Common myeloid progenitor, CD34-positive (primary cell): ENCODE data around the gene KLHL29.
"Not testable (repeated sequence)": the region's sequence is repeated elsewhere in the genome, so short reads cannot be mapped to it uniquely, and the experiment has no call there.

Experiments used
- CTCF ChIA-PET: fragments of 350-600 bp; sonication (Branson Sonifier 250); formaldehyde crosslinking; loops from one replicate; lab custom pipeline; 2021; ENCODE audit warnings: antibody characterized with exemption; lab: Charles Lee
- POLR2A ChIA-PET: fragments of 350-600 bp; sonication (Branson Sonifier 250); formaldehyde crosslinking; loops from one replicate; lab custom pipeline; 2021; ENCODE audit warnings: antibody characterized with exemption; lab: Charles Lee
- DNase-seq, 3 donors: peaks; one replicate each; pipeline versions ENCODE4 v3.0.0 to v3.0.0-alpha.2; 2013
- H3K27ac ChIP-seq, 2 experiments: 1 replicate in 1 of 2; 2 replicates in 1 of 2; pipeline ENCODE4 v1.7.0; 2013; ENCODE audit warnings: inconsistent platforms in 2 of 2, low read length in 2 of 2, mild to moderate bottlenecking in 2 of 2, low read depth in 1 of 2, moderate library complexity in 1 of 2; ENCODE audit not compliant: severe bottlenecking in 2 of 2, insufficient read depth in 1 of 2, poor library complexity in 1 of 2
- H3K27me3 ChIP-seq, 5 experiments: replicated peaks in 2 of 5; 1 replicate in 3 of 5; 2 replicates in 2 of 5; pipeline versions ENCODE4 v1.6.1 to v1.7.0; 2013; ENCODE audit warnings: low read length in 4 of 5, mild to moderate bottlenecking in 2 of 5, moderate library complexity in 2 of 5, inconsistent platforms in 1 of 5; ENCODE audit not compliant: insufficient read depth in 5 of 5, control insufficient read depth in 4 of 5
- H3K36me3 ChIP-seq, 4 experiments: 1 replicate in 2 of 4; 2 replicates in 2 of 4; pipeline versions ENCODE4 v1.6.1 to v1.7.0; 2013; ENCODE audit warnings: low read length in 3 of 4, control low read depth in 1 of 4, mild to moderate bottlenecking in 1 of 4; ENCODE audit not compliant: control insufficient read depth in 4 of 4, insufficient read depth in 4 of 4
- H3K4me1 ChIP-seq, 4 experiments: 1 replicate in 3 of 4; 2 replicates in 1 of 4; pipeline versions ENCODE4 v1.6.1 to v1.7.1; 2013; ENCODE audit warnings: low read length in 3 of 4, mild to moderate bottlenecking in 3 of 4, control low read depth in 1 of 4, inconsistent platforms in 1 of 4, moderate library complexity in 1 of 4; ENCODE audit not compliant: control insufficient read depth in 4 of 4, insufficient read depth in 4 of 4; ENCODE audit errors: control extremely low read depth in 1 of 4
- H3K4me3 ChIP-seq, 7 experiments: 1 replicate in 4 of 7; 2 replicates in 3 of 7; pipeline versions ENCODE4 v1.5.1 to v1.7.0; 2013; ENCODE audit warnings: mild to moderate bottlenecking in 7 of 7, low read length in 6 of 7, moderate library complexity in 6 of 7, inconsistent platforms in 2 of 7, low read depth in 2 of 7, control low read depth in 1 of 7; ENCODE audit not compliant: insufficient read depth in 4 of 7, control insufficient read depth in 1 of 7; ENCODE audit errors: extremely low read depth in 1 of 7
- H3K9me3 ChIP-seq, 5 experiments: 1 replicate in 4 of 5; 2 replicates in 1 of 5; pipeline versions ENCODE4 v1.6.1 to v1.7.1; 2013; ENCODE audit warnings: low read length in 4 of 5, mild to moderate bottlenecking in 2 of 5, inconsistent platforms in 1 of 5, low read depth in 1 of 5, moderate library complexity in 1 of 5; ENCODE audit not compliant: control insufficient read depth in 4 of 5, insufficient read depth in 2 of 5; ENCODE audit errors: control extremely low read depth in 1 of 5
- WGBS: methylation state at CpG from one replicate; pipeline ENCODE4 v1.1.5; 2013; ENCODE audit not compliant: insufficient coverage; 5-methylcytosine and 5-hydroxymethylcytosine counted together

Gene KLHL29

GRCh38 chr2:23348093-23348481 lies 36.9 kb upstream of the KLHL29 start:
- H3K9me3 ChIP-seq, H3K4me3 ChIP-seq, H3K36me3 ChIP-seq, DNase-seq, POLR2A ChIA-PET, H3K4me1 ChIP-seq, H3K27ac ChIP-seq: not testable (repeated sequence)
- peaks cover 0 to 36% (median 7%) of the 10 kb centered on the region in 5 experiments for H3K27me3 ChIP-seq
- WGBS, result 92% methylated on average over 6 of the region's 10 CpGs
- CTCF ChIA-PET, result interaction anchor here (1.0 kb wide), 1 partner anchor 33 kb away, joined by 3 read pairs; no protein-coding TSS in a partner anchor

GRCh38 chr2:23349508-23349907 lies 35.5 kb upstream of the KLHL29 start:
- ChIA-PET CTCF (interaction anchor here (1.2 kb wide), 3 partner anchors 33 to 106 kb away, joined by 3 read pairs; no protein-coding TSS in a partner anchor), POLR2A (no interaction called here)
- Histone ChIP-seq H3K27me3 (peaks cover 0 to 43% (median 5%) of the 10 kb centered on the region in 5 experiments), H3K4me3 (no peak overlapping the region), H3K4me1 (peaks cover 0 to 10% (median 4%) of the 10 kb centered on the region in 4 experiments), H3K27ac (no peak overlapping the region), H3K36me3 (no peaks in the 10 kb centered on the region), H3K9me3 (no peaks in the 10 kb centered on the region)
- DNase-seq, result no peak
- 95% methylated on average over 6 of the region's 7 CpGs for WGBS

GRCh38 chr2:23350041-23350791 lies 34.8 kb upstream of the KLHL29 start:
- DNase-seq, result no peak
- H3K27me3 ChIP-seq, result peaks cover 0 to 38% (median 8%) of the 10 kb centered on the region in 5 experiments
- no peak overlapping the region for H3K27ac ChIP-seq
- no peaks in the 10 kb centered on the region for H3K36me3 ChIP-seq
- 90% methylated on average over 16 of the region's 16 CpGs for WGBS
- ChIA-PET POLR2A (no interaction called here), CTCF (interaction anchor here (1.2 to 1.7 kb wide), 5 partner anchors 34 to 105 kb away, joined by 3 to 4 read pairs (median 3); no protein-coding TSS in a partner anchor)
- no peaks in the 10 kb centered on the region for H3K9me3 ChIP-seq
- H3K4me3 ChIP-seq, result no peak overlapping the region
- H3K4me1 ChIP-seq, result peaks cover 0 to 10% (median 4%) of the 10 kb centered on the region in 4 experiments

GRCh38 chr2:23350792-23351355 lies 34.1 kb upstream of the KLHL29 start:
- 93% methylated on average over 8 of the region's 8 CpGs for WGBS
- H3K4me3 ChIP-seq, result no peak overlapping the region
- ChIA-PET CTCF (interaction anchor here (1.1 to 1.8 kb wide), 6 partner anchors 11 to 57 kb away, joined by 3 to 5 read pairs (median 3); no protein-coding TSS in a partner anchor), POLR2A (no interaction called here)
- no peak for DNase-seq
- H3K27me3 ChIP-seq, result peaks cover 0 to 31% (median 8%) of the 10 kb centered on the region in 5 experiments
- H3K27ac ChIP-seq, result no peak overlapping the region
- H3K4me1 ChIP-seq, result peaks cover 0 to 10% (median 4%) of the 10 kb centered on the region in 4 experiments
- H3K36me3 ChIP-seq, result no peaks in the 10 kb centered on the region
- H3K9me3 ChIP-seq, result no peaks in the 10 kb centered on the region

GRCh38 chr2:23351388-23352141 lies 33.4 kb upstream of the KLHL29 start:
- CTCF ChIA-PET, result interaction anchor here (1.0 to 1.8 kb wide), 7 partner anchors 10 to 58 kb away, joined by 3 to 5 read pairs (median 3); partner anchors contain the start of gene KLHL29

GRCh38 chr2:23354554-23354953 lies 30.4 kb upstream of the KLHL29 start:
- WGBS, result 95% methylated on average over 4 of the region's 6 CpGs
- Histone ChIP-seq H3K4me3 (no peak overlapping the region), H3K36me3 (no peaks in the 10 kb centered on the region), H3K4me1 (peaks cover 0 to 10% (median 4%) of the 10 kb centered on the region in 4 experiments), H3K27me3 (peaks cover 0 to 34% (median 9%) of the 10 kb centered on the region in 5 experiments), H3K27ac (no peak overlapping the region), H3K9me3 (no peaks in the 10 kb centered on the region)
- ChIA-PET CTCF (interaction anchor here (1.1 to 1.2 kb wide), 3 partner anchors 9 to 18 kb away, joined by 3 to 4 read pairs (median 4); no protein-coding TSS in a partner anchor), POLR2A (no interaction called here)
- no peak for DNase-seq

More at GRCh38 chr2:23351388-23352141, 33.4 kb upstream of the KLHL29 start:
- Histone ChIP-seq H3K36me3 (no peaks in the 10 kb centered on the region), H3K4me3 (no peak overlapping the region), H3K27ac (no peak overlapping the region), H3K27me3 (peaks cover 0 to 32% (median 8%) of the 10 kb centered on the region in 5 experiments), H3K4me1 (peaks cover 0 to 10% (median 4%) of the 10 kb centered on the region in 4 experiments), H3K9me3 (no peaks in the 10 kb centered on the region)
- DNase-seq, result peak; percentile 54 to 73 (median 69)
- POLR2A ChIA-PET, result no interaction called here
- WGBS, result 25% methylated on average over 33 of the region's 37 CpGs
